BE2C (cell line): Measurements from ENCODE around the gene KRTAP10-2.

ENCODE experiments used
- DNase-seq: peaks from one replicate; pipeline ENCODE4 v3.0.0-alpha.2; 2020
- H3K27me3 ChIP-seq: fragments of 250-450 bp; sonication (Bioruptor Pico); 2 replicates; pipeline ENCODE4 v1.5.1; 2020; ENCODE audit warnings: mild to moderate bottlenecking
- H3K36me3 ChIP-seq: fragments of 250-450 bp; sonication (Bioruptor Pico); 2 replicates; pipeline ENCODE4 v1.5.1; 2020; ENCODE audit warnings: mild to moderate bottlenecking
- H3K4me1 ChIP-seq: fragments of 250-450 bp; sonication (Bioruptor Pico); 2 replicates; pipeline ENCODE4 v1.5.1; 2020
- H3K4me3 ChIP-seq: 2 replicates; pipeline ENCODE4 v1.5.1; 2011; ENCODE audit warnings: low read depth, low read length
- H3K9me3 ChIP-seq: fragments of 250-450 bp; sonication (Bioruptor Pico); 2 replicates; pipeline ENCODE4 v1.5.1; 2020
- TF ChIP-seq, protein P1 (sequence below): IDR thresholded peaks from 2 replicates; pipeline ENCODE4 v1.5.1; 2012; ENCODE audit warnings: mild to moderate bottlenecking, low read depth, low read length

Gene KRTAP10-2

DNA sequence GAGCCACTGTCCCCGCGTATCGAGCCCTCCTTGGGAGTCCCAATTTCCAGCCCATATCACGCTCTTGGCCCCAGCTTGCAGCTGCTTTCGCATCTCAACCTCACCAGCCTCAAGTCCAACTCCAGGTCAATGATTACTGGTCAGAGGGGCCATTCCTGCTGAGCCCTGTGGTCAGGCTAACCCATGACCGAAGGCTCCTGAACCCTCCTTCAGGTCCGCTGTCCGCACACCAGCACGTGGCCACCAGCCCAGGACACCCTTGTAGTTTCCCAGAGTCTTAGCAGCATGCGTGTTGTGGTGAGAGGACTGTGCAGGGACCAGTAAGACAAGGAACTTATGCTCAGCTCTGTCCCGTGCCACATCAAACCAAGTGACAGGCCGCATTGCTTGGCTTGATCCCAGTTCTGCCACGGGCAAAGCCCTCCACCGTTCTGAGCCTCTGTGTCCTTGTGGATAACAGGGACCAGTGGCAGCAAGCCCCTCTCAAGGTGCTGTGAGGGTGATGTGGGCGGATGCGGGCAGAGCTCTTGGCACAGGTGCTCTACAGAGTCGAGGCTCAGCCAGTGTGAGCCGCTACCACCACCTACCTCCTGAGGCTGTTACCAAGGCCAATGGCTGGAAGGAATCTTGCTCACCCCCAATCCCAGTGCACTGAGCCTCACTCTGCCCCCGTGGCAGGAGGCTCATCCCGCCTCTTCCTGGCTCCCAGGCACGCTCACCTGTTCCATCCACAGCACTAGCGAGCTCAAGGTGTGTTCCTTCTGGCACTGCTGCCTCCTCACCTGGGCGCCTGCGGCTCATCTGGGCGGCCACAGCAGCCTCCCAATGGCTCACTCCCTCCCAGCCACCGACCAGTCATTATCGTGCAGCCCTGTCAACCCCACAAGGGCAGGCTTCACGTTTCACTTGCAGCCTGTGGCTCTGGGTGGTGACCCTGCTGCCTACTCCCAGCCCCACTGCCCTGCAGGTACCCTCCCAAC, 31.7 kb downstream of the KRTAP10-2 start:
- no peaks in the 10 kb centered on the region for H3K4me1 ChIP-seq
- no peak for DNase-seq
- TF ChIP-seq, protein P1, sequence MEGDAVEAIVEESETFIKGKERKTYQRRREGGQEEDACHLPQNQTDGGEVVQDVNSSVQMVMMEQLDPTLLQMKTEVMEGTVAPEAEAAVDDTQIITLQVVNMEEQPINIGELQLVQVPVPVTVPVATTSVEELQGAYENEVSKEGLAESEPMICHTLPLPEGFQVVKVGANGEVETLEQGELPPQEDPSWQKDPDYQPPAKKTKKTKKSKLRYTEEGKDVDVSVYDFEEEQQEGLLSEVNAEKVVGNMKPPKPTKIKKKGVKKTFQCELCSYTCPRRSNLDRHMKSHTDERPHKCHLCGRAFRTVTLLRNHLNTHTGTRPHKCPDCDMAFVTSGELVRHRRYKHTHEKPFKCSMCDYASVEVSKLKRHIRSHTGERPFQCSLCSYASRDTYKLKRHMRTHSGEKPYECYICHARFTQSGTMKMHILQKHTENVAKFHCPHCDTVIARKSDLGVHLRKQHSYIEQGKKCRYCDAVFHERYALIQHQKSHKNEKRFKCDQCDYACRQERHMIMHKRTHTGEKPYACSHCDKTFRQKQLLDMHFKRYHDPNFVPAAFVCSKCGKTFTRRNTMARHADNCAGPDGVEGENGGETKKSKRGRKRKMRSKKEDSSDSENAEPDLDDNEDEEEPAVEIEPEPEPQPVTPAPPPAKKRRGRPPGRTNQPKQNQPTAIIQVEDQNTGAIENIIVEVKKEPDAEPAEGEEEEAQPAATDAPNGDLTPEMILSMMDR: no peak
- H3K36me3 ChIP-seq: no peaks in the 10 kb centered on the region
- peaks cover 3% of the 10 kb centered on the region; the same call in 1 of the 2 replicates for H3K9me3 ChIP-seq
- no peaks in the 10 kb centered on the region for H3K27me3 ChIP-seq
- no peak overlapping the region for H3K4me3 ChIP-seq

DNA sequence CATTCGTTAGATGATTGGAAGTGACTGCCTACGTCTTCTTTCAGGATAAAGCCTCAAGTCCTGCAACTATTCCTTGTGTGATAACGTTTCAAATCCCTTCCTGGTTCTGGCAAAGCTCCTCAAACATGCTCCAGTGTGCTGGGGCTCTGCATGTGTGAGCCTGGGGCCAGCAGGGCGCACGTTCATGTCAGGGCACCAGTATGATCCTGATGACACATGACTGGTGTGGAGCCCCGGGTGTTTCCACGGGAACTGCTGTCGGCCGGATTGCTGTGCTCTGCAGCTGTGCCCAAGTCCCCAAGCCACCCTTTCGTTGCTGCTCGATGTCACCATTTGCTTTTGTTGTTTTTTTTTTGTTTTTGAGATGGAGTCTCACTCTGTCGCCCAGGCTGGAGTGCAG, 32.6 kb downstream of the KRTAP10-2 start:
- DNase-seq: peak; percentile 2
- no peaks in the 10 kb centered on the region for H3K4me1 ChIP-seq
- H3K4me3 ChIP-seq: no peak overlapping the region
- no peaks in the 10 kb centered on the region for H3K27me3 ChIP-seq
- TF ChIP-seq, protein P1: no peak
- H3K9me3 ChIP-seq: no peaks in the 10 kb centered on the region
- no peaks in the 10 kb centered on the region for H3K36me3 ChIP-seq

DNA sequence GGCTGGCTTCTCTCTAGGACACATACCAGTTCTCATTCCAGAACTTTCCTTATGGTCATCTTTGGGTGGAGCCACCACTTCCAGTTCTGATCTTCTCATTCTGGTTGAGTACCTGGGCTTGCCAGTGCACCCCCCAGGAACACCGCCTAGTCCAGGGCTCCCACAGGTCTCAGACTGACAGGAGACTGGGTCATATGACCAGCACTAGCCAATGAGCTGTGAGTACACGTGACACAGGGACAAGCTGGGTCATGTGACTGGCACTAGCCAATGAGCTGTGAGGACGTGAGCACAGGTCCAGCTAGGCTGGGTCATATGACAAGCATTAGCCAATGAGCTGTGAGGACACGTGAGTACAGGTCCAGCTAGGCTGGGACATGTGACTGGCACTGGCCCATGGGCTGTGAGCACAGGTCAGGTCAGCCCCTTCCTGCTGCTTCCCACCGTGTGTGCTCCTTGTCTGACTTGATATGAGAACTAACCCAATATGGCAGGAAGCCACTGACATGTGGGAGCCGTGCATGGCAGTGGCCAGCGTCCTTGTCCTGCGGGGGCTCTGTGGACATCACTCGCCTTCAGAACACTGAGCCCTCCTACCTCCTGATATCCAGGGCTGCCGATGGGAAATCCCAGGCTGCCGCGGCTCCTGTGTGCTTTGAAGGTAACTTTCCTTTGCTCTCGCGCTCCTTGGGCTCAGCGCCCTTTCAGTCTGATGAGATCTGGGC, 34.0 kb downstream of the KRTAP10-2 start:
- Histone ChIP-seq H3K36me3 (no peaks in the 10 kb centered on the region), H3K27me3 (peaks cover 5% of the 10 kb centered on the region; the same call in 1 of the 2 replicates), H3K4me3 (peak overlapping the region; percentile 58), H3K4me1 (no peaks in the 10 kb centered on the region), H3K9me3 (no peaks in the 10 kb centered on the region)
- DNase-seq: peak; percentile 95
- TF ChIP-seq, protein P1: no peak

DNA sequence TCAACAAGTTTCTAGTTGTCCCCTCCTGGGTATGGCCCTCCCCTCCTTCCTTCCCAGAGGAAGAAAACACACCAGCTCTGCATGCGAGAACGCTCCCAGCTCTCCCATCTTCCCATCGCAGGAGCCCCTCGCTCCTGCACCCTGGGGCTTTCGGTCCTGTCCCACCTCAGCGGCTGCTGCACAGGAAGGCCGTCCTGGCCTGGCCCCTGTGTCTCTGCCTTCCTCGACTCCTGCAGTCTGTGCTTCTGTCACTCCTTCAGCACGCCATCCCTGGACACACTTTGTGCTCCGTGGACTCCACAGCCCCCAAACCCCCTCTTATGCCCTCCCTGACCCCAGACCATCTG, 34.5 kb downstream of the KRTAP10-2 start:
- H3K27me3 ChIP-seq: peaks cover 5% of the 10 kb centered on the region; the same call in 1 of the 2 replicates
- no peak for DNase-seq
- H3K4me1 ChIP-seq: no peaks in the 10 kb centered on the region
- no peaks in the 10 kb centered on the region for H3K36me3 ChIP-seq
- TF ChIP-seq, protein P1: no peak
- H3K4me3 ChIP-seq: peak overlapping the region; percentile 15; the same call in 1 of the 2 replicates
- no peaks in the 10 kb centered on the region for H3K9me3 ChIP-seq

DNA sequence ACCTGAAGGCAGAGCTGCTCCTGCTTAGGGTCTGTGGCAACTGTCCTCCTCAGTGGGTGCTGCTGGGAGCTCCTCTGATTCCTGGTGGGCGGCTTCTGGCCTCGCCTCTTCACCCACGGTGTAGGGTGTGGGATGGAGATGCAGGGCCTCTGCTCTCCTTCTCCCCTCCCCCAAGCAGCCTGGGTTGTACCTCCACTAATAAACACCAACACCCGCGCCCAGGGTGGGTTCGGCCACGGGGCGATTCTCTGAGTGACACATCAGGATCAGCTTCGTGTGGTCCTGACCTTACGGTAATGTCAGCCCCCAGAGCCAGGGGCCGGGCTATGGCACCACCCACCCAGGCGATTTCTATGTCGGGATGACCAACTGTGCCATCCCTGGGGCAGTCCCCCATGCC, 35.0 kb downstream of the KRTAP10-2 start:
- Histone ChIP-seq H3K36me3 (no peaks in the 10 kb centered on the region), H3K9me3 (no peaks in the 10 kb centered on the region), H3K4me1 (no peaks in the 10 kb centered on the region), H3K27me3 (peaks cover 6% of the 10 kb centered on the region; the same call in 1 of the 2 replicates), H3K4me3 (no peak overlapping the region)
- TF ChIP-seq, protein P1: no peak
- DNase-seq: no peak
